Measurements from ENCODE around the gene ABHD12B.

- TF ChIP-seq EZH2 (IDR thresholded peaks at IDR 0.05; ENCODE audit: low read depth): no peak
- TF ChIP-seq, protein P1, sequence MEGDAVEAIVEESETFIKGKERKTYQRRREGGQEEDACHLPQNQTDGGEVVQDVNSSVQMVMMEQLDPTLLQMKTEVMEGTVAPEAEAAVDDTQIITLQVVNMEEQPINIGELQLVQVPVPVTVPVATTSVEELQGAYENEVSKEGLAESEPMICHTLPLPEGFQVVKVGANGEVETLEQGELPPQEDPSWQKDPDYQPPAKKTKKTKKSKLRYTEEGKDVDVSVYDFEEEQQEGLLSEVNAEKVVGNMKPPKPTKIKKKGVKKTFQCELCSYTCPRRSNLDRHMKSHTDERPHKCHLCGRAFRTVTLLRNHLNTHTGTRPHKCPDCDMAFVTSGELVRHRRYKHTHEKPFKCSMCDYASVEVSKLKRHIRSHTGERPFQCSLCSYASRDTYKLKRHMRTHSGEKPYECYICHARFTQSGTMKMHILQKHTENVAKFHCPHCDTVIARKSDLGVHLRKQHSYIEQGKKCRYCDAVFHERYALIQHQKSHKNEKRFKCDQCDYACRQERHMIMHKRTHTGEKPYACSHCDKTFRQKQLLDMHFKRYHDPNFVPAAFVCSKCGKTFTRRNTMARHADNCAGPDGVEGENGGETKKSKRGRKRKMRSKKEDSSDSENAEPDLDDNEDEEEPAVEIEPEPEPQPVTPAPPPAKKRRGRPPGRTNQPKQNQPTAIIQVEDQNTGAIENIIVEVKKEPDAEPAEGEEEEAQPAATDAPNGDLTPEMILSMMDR (conservative IDR thresholded peaks at IDR 0.05): no peak
These were observed 32.9 kb downstream of the ABHD12B start for GRCh38 chr14:50904719-50905118.

Measured in PC-9 (cell line).